CD4-positive, alpha-beta T cell treated with Interleukin-15 for 1 hour (primary cell): ENCODE results near the gene PLCL1.

ENCODE experiments used
- DNase-seq: peaks from one replicate; pipeline ENCODE4 v3.0.0-alpha.2; 2020

PLCL1 gene

GRCh38 chr2:197964720-197965119 is 160.3 kb downstream of the PLCL1 start:
- DNase-seq: no peak

- no peak for DNase-seq
These were observed 161.4 kb downstream of the PLCL1 start for GRCh38 chr2:197965756-197966155.

GRCh38 chr2:197969391-197969893 is 165.0 kb downstream of the PLCL1 start:
- no peak for DNase-seq

DNA sequence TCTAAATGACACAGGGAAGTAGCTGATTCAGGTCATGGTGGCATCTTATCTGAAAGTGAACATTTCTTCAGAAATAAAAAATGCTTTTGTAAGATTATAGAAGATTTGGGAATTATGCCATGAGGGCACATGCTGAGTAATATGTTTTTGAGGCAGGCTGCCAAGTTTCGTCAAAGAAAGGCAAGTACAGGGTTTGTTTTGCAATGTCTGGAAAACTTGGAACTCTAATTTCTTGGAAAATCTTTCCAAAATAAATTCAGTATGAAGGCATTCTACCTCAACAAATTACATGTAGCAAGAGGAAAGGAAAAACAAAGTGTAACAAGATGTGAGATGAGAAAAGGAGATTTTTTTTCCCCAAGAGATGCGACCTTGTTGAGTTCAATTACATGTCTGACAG is 167.7 kb downstream of the PLCL1 start:
- no peak for DNase-seq

DNA sequence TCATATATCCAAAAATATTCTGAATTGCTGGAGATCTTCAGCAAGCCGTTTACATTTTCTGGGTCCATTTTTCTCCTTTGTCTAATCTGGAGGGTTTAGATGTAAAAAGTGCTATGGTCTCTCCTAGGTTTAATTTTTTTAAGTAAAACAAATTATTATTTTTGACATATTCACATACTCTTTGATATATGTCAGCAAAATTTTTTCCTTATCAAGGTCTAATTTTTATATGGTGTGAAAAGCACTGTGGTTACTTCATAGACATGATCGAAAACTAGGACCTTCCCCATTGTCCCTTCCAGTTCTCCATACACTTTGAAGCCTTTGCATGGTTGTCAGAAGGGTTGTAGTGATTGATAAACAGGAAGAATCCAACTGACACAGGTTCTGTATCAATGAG is 168.2 kb downstream of the PLCL1 start:
- no peak for DNase-seq

GRCh38 chr2:197973772-197974171 is 169.4 kb downstream of the PLCL1 start:
- no peak for DNase-seq

DNA sequence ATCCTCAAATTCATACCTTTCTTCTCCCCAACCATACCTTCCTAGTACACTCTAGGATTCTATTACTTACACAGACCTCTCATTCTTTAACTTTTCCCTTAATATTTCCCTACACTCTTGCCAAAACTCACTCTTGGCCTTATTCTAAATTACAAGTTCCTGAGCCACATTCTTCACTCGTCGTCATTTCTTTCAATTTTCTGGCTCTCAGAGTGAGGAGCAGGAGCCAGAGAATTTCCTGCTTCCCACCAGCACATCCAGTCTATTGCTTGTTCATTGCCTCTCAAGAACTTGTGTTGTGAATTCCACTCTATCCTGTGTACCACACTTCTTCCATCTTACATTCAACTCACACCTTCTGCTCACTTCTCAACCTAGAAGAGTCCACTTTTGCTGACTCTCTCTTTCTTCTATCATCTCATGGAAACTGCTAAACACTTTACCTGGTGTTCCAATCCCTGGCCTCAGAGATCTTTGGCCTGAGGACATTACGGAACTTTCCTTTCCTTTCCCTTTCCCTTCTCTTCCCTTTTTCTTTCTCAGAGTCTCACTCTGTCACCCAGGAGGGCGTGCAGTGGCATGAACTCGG is 171.6 kb downstream of the PLCL1 start:
- no peak for DNase-seq

DNA sequence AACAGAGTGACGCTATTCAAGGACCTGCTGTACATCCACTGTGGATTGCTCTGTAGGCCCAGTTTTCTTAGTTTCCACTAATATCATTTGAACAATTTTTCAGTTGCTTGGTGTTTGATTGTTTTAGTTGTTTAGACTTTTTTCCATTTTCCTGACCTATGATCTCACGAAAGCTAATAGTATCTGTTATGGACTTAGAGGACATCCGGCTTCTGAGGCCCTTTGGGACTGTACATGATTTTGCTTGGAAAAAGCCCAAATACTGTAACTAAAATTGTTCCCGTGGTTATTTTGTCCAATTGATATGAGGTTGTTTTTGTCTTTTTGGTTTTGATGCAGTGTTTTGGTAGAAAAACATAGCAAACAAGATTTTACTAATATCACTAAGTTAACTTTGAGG is 174.6 kb downstream of the PLCL1 start:
- DNase-seq: no peak

DNA sequence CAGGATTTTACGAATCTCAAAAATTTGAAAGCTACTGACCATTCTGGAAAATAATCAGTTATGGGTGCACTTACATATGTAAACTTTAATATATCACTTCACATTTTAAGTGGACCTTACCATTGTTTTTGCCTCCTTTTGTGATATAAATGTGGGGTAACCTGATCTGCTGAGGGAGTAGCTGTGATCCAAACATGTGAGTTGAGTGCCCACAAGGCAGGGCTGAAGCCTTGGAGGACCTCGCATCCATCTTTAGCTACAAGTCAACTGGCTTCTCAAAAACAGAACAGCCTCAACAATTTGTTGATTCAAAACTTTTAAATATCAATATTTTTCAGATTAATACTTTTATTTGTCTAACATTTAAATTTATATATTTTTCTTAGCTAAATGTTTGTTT is 178.2 kb downstream of the PLCL1 start:
- no peak for DNase-seq

DNA sequence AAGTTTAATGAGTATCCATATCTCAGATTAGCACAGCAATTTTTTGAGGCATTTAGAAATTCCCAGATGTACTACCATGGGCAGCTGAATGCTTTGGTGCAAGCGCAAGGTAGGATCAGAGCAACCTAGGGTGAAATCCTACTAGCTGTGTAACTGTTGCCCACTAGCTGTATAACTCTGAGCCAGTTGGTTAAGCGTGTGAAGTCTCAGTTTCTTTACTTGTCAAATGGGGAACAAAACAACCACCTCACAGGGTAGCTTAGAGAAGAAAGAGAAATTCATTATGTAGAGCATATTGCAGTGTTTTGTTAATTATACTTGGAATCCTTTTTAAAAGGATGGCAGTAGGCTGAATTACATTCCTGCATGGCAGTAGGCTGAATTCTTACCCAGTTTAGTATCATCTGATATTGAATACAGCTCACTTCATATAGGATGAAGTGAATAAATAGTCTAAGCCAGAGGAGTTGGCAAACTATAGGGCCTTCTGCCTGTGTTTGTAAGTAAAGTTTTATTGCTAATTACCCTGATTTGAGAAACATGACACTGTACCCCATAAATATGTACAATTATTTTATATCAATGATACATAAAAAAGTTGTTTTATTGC is 180.7 kb downstream of the PLCL1 start:
- DNase-seq: no peak

DNA sequence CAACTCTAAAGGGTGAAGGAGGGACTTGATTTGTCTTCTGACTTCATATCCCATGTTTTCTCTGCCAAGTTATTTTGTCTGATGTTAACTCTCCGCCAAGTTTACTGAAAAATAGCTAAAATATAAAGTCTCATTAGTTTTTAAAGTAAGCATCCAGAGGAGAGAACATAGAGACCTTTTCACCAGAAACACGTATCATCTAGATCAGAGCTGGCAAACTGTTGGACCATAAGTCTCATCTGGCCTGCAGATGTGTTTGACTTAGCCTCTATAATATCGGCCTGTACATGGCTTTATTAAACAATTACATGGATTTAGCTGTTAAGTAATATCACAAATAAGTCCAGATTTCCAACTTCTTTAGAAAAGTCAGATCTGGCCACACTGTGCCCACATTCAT is 182.6 kb downstream of the PLCL1 start:
- DNase-seq: no peak

DNA sequence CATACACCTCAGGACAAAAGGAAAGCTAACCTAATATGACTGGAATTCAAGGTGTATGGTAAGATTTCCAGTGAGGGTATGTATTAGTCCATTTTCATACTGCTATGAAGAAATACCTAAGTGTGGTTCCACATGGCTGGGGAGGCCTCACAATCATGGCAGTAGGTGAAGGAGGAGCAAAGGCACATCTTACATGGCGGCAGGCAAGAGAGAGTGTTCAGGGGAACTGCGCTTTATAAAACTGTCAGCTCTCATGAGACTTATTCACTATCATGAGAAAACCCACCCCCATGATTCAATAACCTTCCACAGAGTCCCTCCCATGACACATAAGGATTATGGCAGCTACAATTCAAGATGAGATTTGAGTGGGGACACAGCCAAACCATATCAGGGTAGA is 186.0 kb downstream of the PLCL1 start:
- no peak for DNase-seq

GRCh38 chr2:197992482-197993133 is 188.2 kb downstream of the PLCL1 start:
- DNase-seq: no peak

DNA sequence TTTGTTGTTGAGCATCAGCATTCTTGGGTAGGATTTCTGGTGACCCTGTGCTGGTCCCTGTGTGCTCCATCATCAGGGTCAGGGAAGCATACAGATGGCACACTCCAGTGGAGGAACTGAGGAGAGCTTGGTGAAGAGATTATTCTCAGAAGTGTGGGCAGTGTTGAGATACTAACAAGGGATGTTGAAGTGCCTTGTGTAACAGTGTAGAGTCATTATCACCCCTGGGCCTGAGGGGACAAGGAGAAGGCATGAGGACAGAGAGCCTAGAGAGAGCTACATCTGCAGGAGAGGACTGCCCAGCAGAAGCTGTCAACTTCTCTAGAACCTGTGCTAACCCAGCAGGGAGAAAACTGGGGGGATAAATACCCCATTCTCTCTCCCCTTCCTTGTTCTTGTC is 189.0 kb downstream of the PLCL1 start:
- no peak for DNase-seq

DNA sequence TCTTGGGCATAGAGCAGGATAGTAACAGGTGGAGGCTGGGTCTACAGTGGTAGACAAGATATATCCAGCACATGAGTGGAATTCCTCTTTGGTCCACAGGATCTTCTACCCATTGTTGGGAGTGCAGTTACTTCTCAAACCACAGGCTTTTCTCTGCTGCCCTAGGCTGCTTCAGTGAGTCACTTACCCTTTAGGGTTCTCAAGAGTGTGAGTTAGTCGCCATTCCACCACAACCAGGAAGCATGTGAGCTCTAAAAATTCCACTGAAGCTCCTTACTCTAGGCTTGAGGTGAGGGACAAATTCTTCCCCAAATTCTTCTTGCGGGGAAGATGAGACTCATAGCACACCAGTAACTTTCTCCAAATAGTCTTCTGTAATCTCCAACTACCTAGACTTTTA is 189.4 kb downstream of the PLCL1 start:
- DNase-seq: no peak

- no peak for DNase-seq
These were observed 190.4 kb downstream of the PLCL1 start for GRCh38 chr2:197994751-197995150.

DNA sequence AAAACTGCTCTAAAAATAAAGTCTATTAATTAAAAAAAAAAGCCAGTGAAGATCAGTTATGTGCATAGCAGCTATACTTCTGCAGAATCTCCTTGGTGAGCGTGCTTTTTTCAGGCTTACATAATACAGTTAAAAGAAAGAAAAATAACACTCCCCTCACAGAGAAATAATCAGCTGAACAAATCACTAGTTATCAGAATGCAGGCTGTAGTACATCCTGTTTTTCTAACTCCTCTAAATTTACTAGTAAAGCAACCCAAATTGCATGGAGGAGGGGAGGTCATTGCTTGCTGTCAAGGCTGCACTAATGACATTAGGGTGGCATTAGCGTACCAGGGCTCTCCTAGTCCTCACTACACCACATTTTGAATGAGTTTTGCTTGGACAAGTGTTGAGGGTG is 192.2 kb downstream of the PLCL1 start:
- no peak for DNase-seq

DNA sequence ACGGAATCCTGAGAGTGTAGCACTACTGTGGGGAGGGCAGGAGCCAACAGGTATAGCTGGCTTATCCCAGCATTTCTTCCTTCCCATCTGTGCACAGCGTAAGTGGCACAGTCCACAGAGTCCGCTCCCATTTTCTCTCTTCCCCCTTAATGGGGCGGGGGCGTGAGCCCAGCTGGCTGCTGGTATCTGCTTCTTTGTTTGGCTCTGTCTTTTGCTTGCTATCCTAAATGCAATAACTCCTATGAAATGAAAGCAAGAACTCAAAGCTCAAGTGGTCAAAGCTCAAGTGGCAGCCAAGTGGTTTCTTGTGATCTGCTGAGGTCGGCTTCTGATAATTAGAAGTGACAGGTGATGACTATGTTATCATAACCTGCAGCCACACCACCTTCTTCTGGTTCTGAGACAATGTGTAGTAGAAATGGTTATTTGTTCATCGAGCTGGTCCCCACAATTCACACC is 192.7 kb downstream of the PLCL1 start:
- no peak for DNase-seq

- DNase-seq: no peak
These were observed 194.3 kb downstream of the PLCL1 start for GRCh38 chr2:197998702-197999101.

- DNase-seq: no peak
These were observed 196.0 kb downstream of the PLCL1 start for GRCh38 chr2:198000417-198000816.

DNA sequence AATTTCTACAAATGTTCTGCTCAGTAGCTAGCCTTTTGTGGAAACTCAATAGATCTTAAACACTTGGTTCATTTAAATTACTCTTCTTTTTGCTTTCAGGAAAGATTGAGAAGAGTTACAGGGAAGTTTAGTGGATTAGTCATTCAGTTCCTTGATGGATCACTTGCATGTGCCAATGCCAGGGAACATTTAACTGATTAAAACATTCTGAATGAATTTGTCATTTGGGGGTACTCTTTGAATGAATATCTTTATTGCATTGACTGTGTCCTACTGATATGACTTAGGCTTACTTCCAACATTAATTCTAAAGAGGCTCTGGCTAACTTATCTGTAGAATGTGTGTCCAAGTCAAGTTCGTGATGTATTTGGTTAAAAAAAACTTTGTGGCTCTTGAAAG is 199.8 kb downstream of the PLCL1 start:
- DNase-seq: no peak

DNA sequence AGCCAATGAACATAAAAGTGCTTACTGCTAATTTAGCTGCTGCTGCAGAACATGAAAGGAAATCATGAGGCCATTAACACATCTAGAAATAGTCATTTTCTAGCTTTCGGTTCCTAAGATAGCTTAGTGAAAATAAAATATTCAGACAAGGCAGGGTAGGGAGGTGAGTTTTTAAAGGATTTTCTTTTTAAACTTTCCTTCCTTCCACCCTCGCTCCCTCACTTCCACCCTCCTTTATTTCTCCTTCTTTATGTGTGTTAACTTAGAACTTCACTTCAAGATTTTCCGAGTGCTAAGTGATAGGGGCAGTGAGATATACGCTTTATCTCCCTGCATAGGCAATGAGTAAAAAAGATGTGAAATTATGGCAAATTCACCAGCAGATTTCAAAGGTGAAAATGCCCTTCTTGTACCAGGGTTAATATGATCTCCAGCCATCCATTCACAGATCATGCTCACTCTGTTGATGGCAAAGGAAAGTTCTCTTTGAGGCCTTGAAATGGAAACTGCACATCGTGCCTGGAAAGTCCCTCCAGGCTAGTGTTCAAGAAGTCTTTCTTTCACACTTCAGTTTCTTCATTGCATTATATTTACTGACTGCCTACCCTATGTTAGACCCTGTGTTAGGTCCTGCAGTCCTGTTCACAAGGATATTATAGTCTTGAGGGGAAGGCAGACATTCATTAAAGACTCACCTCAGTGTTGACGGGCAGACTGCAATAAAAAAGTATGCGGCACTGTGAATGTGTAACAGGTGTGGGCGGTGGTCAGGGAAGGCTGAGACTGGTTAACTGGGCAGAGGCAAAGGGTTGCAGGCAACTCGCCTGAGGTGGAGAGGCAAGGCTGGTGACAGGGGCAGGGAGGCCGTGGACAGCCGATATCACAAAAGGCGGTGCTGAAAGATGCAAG is 200.8 kb downstream of the PLCL1 start:
- no peak for DNase-seq

DNA sequence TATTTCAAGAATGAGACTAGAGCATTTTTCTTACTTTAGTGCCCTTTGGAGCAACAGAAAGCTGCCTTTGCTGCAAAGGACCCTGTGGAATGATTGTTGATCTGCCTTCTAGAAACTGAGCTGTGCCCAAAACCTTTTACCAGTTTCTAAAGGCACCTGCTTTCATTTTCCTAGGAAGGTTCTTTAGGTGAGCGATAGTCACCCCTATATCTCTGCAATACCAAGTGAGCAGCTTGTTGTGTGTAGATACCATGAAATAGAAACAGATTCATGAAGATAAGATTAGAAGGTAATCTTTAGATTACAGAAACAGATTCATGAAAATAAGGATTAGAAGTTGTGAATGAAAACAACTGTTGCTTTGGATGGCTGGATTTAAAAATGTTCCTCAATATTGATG is 202.3 kb downstream of the PLCL1 start:
- no peak for DNase-seq
